WTC11 (cell line): ENCODE results near the gene SMYD3. TPM values are rescaled to one million over a fixed set of nuclear protein-coding genes. Genes with fewer than 3 reads are reported as not detected.
A peak's percentile ranks its signal among the peaks of the same experiment; 100 is the strongest.

Source experiments
- ATAC-seq: fragments of 200-7000 bp; cut with Tn5 transposase; 2 replicates; pipeline ENCODE4 v1.10.0; 2021; ENCODE audit warnings: mild to moderate bottlenecking, moderate library complexity
- CTCF ChIA-PET: fragments of 300-600 bp; sonication (Branson Sonifier 250); formaldehyde crosslinking; loops from one replicate; lab custom pipeline; 2021; ENCODE audit warnings: antibody characterized with exemption; lab: Charles Lee
- POLR2A ChIA-PET: fragments of 350-600 bp; sonication (Branson Sonifier 250); formaldehyde crosslinking; loops from one replicate; lab custom pipeline; 2021; ENCODE audit warnings: antibody characterized with exemption; lab: Charles Lee
- DNase-seq: peaks from one replicate; pipeline ENCODE4 v3.0.0; 2021; ENCODE audit warnings: low spot score
- H3K27ac Mint-ChIP-seq: 2 replicates; pipeline ENCODE4 v1.8.0; 2021; ENCODE audit warnings: mixed read lengths
- H3K27me3 Mint-ChIP-seq: 2 replicates; pipeline ENCODE4 v1.8.0; 2021; ENCODE audit warnings: low read depth, mild to moderate bottlenecking, moderate library complexity, mixed read lengths
- H3K36me3 Mint-ChIP-seq: 2 replicates; pipeline ENCODE4 v1.8.0; 2021; ENCODE audit warnings: mixed read lengths
- H3K4me1 Mint-ChIP-seq: 2 replicates; pipeline ENCODE4 v1.8.0; 2022; ENCODE audit warnings: mixed read lengths
- H3K4me3 Mint-ChIP-seq: 2 replicates; pipeline ENCODE4 v1.8.0; 2021; ENCODE audit warnings: mild to moderate bottlenecking, moderate library complexity, mixed read lengths
- H3K9me3 Mint-ChIP-seq: 2 replicates; pipeline ENCODE4 v1.8.0; 2021; ENCODE audit warnings: mixed read lengths
- CREB1 ChIP-seq: sonication (generic); formaldehyde crosslinking; IDR thresholded peaks from 2 replicates; pipeline ENCODE4 v1.8.0; 2023; ENCODE audit warnings: mild to moderate bottlenecking, missing genetic modification reagents
- IRF2 ChIP-seq: sonication (generic); formaldehyde crosslinking; IDR thresholded peaks from 2 replicates; pipeline ENCODE4 v1.8.0; 2022; ENCODE audit warnings: low read depth, missing genetic modification reagents, borderline replicate concordance
- JAZF1 ChIP-seq: fragments of 250-450 bp; sonication (Bioruptor Pico); IDR thresholded peaks from 2 replicates; pipeline ENCODE4 v1.9.0; 2021; ENCODE audit warnings: moderate library complexity, mild to moderate bottlenecking, inconsistent platforms
- JUN ChIP-seq: sonication (generic); formaldehyde crosslinking; IDR thresholded peaks from 2 replicates; pipeline ENCODE4 v1.8.0; 2023; ENCODE audit warnings: mild to moderate bottlenecking, missing genetic modification reagents
- MXD4 ChIP-seq: fragments of 250-450 bp; sonication (Bioruptor Pico); IDR thresholded peaks from 2 replicates; pipeline ENCODE4 v1.8.0; 2021; ENCODE audit warnings: mild to moderate bottlenecking, moderate library complexity, borderline replicate concordance
- ZNF232 ChIP-seq: sonication (generic); formaldehyde crosslinking; IDR thresholded peaks from 2 replicates; pipeline ENCODE4 v1.8.0; 2022; ENCODE audit warnings: mild to moderate bottlenecking, missing genetic modification reagents
- total RNA-seq: library from RNA; stranded (reverse); gene quantifications from 3 replicates; pipeline ENCODE4 v1.2.3, GENCODE V29; 2021
- TF ChIP-seq, protein P1 (sequence below): sonication (generic); formaldehyde crosslinking; IDR thresholded peaks from 2 replicates; pipeline ENCODE4 v1.8.0; 2022; ENCODE audit warnings: mild to moderate bottlenecking, missing genetic modification reagents
- TF ChIP-seq, protein P2 (sequence below): sonication (generic); formaldehyde crosslinking; IDR thresholded peaks from 2 replicates; pipeline ENCODE4 v1.8.1; 2023; ENCODE audit warnings: mild to moderate bottlenecking, missing genetic modification reagents, moderate library complexity
- TF ChIP-seq, protein P3 (sequence below): fragments of 250-450 bp; sonication (Bioruptor Pico); conservative IDR thresholded peaks from 2 replicates; pipeline ENCODE4 v1.9.0; 2021; ENCODE audit warnings: mild to moderate bottlenecking
- TF ChIP-seq, protein P4 (sequence below): sonication (generic); formaldehyde crosslinking; IDR thresholded peaks from 2 replicates; pipeline ENCODE4 v1.8.1; 2022; ENCODE audit warnings: missing genetic modification reagents, borderline replicate concordance
- TF ChIP-seq, protein P5 (sequence below): sonication (generic); formaldehyde crosslinking; conservative IDR thresholded peaks from 2 replicates; pipeline ENCODE4 v1.8.1; 2022; ENCODE audit warnings: mild to moderate bottlenecking, missing genetic modification reagents
- TF ChIP-seq, protein P6 (sequence below): sonication (generic); formaldehyde crosslinking; IDR thresholded peaks from 2 replicates; pipeline ENCODE4 v1.8.1; 2023; ENCODE audit warnings: mild to moderate bottlenecking, moderate library complexity, missing genetic modification reagents
- TF ChIP-seq, protein P7 (sequence below): fragments of 250-450 bp; sonication (Bioruptor Pico); IDR thresholded peaks from 2 replicates; pipeline ENCODE4 v1.9.0; 2021; ENCODE audit warnings: mild to moderate bottlenecking, borderline replicate concordance
- TF ChIP-seq, protein P8 (sequence below): sonication (generic); formaldehyde crosslinking; IDR thresholded peaks from 2 replicates; pipeline ENCODE4 v1.8.1; 2022; ENCODE audit warnings: mild to moderate bottlenecking, moderate library complexity, missing genetic modification reagents
- TF ChIP-seq, protein P9 (sequence below): sonication (generic); formaldehyde crosslinking; IDR thresholded peaks from 2 replicates; pipeline ENCODE4 v1.8.0; 2022; ENCODE audit warnings: mild to moderate bottlenecking, missing genetic modification reagents
- TF ChIP-seq, protein P10 (sequence below): sonication (generic); formaldehyde crosslinking; IDR thresholded peaks from 2 replicates; pipeline ENCODE4 v1.8.1; 2022; ENCODE audit warnings: mild to moderate bottlenecking, missing genetic modification reagents, moderate library complexity, borderline replicate concordance
- TF ChIP-seq, protein P11 (sequence below): sonication (generic); formaldehyde crosslinking; IDR thresholded peaks from 2 replicates; pipeline ENCODE4 v1.8.1; 2023; ENCODE audit warnings: mild to moderate bottlenecking, missing genetic modification reagents

Gene SMYD3
- total RNA-seq, 1 experiment from 2014 or later: 21.4 TPM

DNA sequence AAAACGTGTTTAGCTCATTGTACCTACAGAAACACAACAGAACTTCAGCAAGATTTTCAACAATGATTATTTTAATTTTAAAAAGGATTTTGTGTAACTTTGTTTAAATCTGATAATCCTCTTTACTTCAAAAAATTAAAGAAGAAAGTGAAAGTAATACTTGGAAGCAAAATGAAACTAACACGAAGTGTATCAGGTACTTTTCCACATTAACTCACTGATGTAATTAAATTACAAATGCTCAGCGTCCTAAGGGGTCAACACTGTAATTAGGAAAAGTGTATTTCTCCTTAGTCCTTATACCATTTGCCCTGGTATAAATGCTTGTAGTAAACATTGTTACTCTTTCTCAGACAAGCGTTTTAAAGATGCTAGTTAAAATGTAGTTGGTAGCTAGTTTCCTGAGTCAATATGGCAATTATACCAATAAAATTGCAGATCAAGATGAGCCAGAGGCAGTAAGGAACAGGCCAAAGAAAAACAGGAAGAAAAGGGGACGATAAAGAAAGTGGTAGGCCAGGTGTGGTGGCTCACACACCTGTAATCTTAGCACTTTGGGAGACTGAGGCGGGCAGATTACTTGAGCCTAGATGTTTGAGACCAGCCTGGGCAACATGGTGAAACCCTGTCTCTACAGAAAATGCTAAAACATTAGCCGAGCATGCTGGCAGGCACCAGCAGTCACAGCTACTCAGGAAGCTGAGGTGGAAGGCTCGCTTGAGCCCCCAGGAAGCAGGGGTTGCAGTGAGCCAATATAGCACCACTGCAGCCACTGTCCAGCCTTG, 553.0 kb downstream of the SMYD3 start:
- H3K9me3 Mint-ChIP-seq: no peaks in the 10 kb centered on the region
- ATAC-seq (peak; percentile 34; the same call in 1 of the 2 replicates), DNase-seq (no peak)
- no peak overlapping the region for H3K27ac Mint-ChIP-seq
- no peaks in the 10 kb centered on the region for H3K36me3 Mint-ChIP-seq
- no peak overlapping the region for H3K4me3 Mint-ChIP-seq
- POLR2A ChIA-PET: no interaction called here
- CTCF ChIA-PET: no interaction called here
- peaks cover 10% of the 10 kb centered on the region; the same call in 1 of the 2 replicates for H3K4me1 Mint-ChIP-seq
- H3K27me3 Mint-ChIP-seq: no peaks in the 10 kb centered on the region
- TF ChIP-seq CREB1 (CRISPR knock-in tag) (no peak), JAZF1 (CRISPR knock-in tag) (no peak), MXD4 (CRISPR knock-in tag) (no peak), ZNF232 (CRISPR knock-in tag) (no peak), IRF2 (CRISPR knock-in tag) (no peak), JUN (CRISPR knock-in tag) (no peak)
- TF ChIP-seq, protein P1, sequence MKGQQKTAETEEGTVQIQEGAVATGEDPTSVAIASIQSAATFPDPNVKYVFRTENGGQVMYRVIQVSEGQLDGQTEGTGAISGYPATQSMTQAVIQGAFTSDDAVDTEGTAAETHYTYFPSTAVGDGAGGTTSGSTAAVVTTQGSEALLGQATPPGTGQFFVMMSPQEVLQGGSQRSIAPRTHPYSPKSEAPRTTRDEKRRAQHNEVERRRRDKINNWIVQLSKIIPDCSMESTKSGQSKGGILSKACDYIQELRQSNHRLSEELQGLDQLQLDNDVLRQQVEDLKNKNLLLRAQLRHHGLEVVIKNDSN (CRISPR knock-in tag): no peak
- TF ChIP-seq, protein P2, sequence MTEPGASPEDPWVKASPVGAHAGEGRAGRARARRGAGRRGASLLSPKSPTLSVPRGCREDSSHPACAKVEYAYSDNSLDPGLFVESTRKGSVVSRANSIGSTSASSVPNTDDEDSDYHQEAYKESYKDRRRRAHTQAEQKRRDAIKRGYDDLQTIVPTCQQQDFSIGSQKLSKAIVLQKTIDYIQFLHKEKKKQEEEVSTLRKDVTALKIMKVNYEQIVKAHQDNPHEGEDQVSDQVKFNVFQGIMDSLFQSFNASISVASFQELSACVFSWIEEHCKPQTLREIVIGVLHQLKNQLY: no peak
- TF ChIP-seq, protein P3, sequence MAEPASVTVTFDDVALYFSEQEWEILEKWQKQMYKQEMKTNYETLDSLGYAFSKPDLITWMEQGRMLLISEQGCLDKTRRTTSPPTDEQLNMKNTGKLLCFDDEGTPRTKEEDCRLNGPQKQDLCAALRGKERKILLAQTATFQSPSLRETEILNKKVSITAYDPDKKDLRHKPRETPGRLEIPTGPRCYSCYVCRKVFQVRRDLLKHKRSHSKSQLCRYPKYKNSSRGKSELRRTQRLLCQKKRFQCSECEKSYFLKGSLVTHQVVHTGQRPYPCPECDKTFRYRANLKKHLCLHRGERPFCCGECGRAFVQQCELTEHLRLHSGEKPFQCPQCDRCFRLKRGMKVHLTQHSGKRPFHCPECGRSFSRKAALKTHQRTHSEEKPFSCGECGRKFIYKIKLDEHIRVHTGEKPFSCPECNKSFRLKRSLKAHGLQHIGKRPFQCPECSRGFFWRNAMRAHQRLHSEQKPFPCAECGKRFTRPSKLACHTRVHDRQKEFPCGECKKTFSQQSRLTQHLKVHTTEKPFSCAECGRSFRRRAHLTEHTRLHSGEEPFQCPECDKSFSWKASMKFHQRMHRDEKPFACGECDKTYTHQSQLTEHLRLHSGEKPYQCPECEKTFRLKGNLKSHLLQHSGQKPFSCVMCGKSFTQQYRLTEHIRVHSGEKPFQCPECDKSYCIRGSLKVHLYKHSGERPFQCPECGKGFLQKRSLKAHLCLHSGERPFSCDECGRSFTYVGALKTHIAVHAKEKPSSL: no peak
- TF ChIP-seq, protein P4, sequence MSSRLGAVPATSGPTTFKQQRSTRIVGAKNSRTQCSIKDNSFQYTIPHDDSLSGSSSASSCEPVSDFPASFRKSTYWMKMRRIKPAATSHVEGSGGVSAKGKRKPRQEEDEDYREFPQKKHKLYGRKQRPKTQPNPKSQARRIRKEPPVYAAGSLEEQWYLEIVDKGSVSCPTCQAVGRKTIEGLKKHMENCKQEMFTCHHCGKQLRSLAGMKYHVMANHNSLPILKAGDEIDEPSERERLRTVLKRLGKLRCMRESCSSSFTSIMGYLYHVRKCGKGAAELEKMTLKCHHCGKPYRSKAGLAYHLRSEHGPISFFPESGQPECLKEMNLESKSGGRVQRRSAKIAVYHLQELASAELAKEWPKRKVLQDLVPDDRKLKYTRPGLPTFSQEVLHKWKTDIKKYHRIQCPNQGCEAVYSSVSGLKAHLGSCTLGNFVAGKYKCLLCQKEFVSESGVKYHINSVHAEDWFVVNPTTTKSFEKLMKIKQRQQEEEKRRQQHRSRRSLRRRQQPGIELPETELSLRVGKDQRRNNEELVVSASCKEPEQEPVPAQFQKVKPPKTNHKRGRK (CRISPR knock-in tag): no peak
- TF ChIP-seq, protein P5, sequence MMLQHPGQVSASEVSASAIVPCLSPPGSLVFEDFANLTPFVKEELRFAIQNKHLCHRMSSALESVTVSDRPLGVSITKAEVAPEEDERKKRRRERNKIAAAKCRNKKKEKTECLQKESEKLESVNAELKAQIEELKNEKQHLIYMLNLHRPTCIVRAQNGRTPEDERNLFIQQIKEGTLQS: no peak
- TF ChIP-seq, protein P6, sequence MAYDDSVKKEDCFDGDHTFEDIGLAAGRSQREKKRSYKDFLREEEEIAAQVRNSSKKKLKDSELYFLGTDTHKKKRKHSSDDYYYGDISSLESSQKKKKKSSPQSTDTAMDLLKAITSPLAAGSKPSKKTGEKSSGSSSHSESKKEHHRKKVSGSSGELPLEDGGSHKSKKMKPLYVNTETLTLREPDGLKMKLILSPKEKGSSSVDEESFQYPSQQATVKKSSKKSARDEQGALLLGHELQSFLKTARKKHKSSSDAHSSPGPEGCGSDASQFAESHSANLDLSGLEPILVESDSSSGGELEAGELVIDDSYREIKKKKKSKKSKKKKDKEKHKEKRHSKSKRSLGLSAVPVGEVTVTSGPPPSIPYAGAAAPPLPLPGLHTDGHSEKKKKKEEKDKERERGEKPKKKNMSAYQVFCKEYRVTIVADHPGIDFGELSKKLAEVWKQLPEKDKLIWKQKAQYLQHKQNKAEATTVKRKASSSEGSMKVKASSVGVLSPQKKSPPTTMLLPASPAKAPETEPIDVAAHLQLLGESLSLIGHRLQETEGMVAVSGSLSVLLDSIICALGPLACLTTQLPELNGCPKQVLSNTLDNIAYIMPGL (CRISPR knock-in tag): no peak
- TF ChIP-seq, protein P7, sequence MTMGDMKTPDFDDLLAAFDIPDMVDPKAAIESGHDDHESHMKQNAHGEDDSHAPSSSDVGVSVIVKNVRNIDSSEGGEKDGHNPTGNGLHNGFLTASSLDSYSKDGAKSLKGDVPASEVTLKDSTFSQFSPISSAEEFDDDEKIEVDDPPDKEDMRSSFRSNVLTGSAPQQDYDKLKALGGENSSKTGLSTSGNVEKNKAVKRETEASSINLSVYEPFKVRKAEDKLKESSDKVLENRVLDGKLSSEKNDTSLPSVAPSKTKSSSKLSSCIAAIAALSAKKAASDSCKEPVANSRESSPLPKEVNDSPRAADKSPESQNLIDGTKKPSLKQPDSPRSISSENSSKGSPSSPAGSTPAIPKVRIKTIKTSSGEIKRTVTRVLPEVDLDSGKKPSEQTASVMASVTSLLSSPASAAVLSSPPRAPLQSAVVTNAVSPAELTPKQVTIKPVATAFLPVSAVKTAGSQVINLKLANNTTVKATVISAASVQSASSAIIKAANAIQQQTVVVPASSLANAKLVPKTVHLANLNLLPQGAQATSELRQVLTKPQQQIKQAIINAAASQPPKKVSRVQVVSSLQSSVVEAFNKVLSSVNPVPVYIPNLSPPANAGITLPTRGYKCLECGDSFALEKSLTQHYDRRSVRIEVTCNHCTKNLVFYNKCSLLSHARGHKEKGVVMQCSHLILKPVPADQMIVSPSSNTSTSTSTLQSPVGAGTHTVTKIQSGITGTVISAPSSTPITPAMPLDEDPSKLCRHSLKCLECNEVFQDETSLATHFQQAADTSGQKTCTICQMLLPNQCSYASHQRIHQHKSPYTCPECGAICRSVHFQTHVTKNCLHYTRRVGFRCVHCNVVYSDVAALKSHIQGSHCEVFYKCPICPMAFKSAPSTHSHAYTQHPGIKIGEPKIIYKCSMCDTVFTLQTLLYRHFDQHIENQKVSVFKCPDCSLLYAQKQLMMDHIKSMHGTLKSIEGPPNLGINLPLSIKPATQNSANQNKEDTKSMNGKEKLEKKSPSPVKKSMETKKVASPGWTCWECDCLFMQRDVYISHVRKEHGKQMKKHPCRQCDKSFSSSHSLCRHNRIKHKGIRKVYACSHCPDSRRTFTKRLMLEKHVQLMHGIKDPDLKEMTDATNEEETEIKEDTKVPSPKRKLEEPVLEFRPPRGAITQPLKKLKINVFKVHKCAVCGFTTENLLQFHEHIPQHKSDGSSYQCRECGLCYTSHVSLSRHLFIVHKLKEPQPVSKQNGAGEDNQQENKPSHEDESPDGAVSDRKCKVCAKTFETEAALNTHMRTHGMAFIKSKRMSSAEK (CRISPR knock-in tag): no peak
- TF ChIP-seq, protein P8, sequence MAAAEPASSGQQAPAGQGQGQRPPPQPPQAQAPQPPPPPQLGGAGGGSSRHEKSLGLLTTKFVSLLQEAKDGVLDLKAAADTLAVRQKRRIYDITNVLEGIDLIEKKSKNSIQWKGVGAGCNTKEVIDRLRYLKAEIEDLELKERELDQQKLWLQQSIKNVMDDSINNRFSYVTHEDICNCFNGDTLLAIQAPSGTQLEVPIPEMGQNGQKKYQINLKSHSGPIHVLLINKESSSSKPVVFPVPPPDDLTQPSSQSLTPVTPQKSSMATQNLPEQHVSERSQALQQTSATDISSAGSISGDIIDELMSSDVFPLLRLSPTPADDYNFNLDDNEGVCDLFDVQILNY (CRISPR knock-in tag): no peak
- TF ChIP-seq, protein P9, sequence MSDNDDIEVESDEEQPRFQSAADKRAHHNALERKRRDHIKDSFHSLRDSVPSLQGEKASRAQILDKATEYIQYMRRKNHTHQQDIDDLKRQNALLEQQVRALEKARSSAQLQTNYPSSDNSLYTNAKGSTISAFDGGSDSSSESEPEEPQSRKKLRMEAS: no peak
- TF ChIP-seq, protein P10, sequence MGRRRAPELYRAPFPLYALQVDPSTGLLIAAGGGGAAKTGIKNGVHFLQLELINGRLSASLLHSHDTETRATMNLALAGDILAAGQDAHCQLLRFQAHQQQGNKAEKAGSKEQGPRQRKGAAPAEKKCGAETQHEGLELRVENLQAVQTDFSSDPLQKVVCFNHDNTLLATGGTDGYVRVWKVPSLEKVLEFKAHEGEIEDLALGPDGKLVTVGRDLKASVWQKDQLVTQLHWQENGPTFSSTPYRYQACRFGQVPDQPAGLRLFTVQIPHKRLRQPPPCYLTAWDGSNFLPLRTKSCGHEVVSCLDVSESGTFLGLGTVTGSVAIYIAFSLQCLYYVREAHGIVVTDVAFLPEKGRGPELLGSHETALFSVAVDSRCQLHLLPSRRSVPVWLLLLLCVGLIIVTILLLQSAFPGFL (CRISPR knock-in tag): no peak
- TF ChIP-seq, protein P11, sequence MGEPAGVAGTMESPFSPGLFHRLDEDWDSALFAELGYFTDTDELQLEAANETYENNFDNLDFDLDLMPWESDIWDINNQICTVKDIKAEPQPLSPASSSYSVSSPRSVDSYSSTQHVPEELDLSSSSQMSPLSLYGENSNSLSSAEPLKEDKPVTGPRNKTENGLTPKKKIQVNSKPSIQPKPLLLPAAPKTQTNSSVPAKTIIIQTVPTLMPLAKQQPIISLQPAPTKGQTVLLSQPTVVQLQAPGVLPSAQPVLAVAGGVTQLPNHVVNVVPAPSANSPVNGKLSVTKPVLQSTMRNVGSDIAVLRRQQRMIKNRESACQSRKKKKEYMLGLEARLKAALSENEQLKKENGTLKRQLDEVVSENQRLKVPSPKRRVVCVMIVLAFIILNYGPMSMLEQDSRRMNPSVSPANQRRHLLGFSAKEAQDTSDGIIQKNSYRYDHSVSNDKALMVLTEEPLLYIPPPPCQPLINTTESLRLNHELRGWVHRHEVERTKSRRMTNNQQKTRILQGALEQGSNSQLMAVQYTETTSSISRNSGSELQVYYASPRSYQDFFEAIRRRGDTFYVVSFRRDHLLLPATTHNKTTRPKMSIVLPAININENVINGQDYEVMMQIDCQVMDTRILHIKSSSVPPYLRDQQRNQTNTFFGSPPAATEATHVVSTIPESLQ (CRISPR knock-in tag): no peak
